ENCODE measurements around the gene RPS26.

- no peak for TF ChIP-seq TSHZ2 (CRISPR knock-in tag; IDR thresholded peaks at IDR 0.05)
- TF ChIP-seq, protein P1, sequence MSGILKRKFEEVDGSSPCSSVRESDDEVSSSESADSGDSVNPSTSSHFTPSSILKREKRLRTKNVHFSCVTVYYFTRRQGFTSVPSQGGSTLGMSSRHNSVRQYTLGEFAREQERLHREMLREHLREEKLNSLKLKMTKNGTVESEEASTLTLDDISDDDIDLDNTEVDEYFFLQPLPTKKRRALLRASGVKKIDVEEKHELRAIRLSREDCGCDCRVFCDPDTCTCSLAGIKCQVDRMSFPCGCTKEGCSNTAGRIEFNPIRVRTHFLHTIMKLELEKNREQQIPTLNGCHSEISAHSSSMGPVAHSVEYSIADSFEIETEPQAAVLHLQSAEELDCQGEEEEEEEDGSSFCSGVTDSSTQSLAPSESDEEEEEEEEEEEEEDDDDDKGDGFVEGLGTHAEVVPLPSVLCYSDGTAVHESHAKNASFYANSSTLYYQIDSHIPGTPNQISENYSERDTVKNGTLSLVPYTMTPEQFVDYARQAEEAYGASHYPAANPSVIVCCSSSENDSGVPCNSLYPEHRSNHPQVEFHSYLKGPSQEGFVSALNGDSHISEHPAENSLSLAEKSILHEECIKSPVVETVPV (CRISPR knock-in tag; IDR thresholded peaks at IDR 0.05): no peak
- TF ChIP-seq ZFP30 (CRISPR knock-in tag; IDR thresholded peaks at IDR 0.05): no peak
- TF ChIP-seq ZFP3 (CRISPR knock-in tag; IDR thresholded peaks at IDR 0.05): no peak
These were observed 40.7 kb downstream of the RPS26 start for GRCh38 chr12:56082382-56082781.

Data from SK-N-SH treated with all-trans-retinoic acid at 6 μM for 48 hours (cell line).